ENCODE results near the gene TSPAN10. TPM values are rescaled to one million over a fixed set of nuclear protein-coding genes. Genes with fewer than 3 reads are reported as not detected.

The TSPAN10 gene
- total and polyA plus RNA-seq, 8 donors: 0.24 to 2.2 (median 1.2) TPM

GRCh38 chr17:81697261-81698044, 60.5 kb downstream of the TSPAN10 start:
- Histone ChIP-seq H3K4me3 (no peak overlapping the region), H3K9me3 (no peaks in the 10 kb centered on the region), H3K27ac (no peak overlapping the region), H3K27me3 (no peaks in the 10 kb centered on the region), H3K4me1 (peaks cover 5 to 14% (median 5%) of the 10 kb centered on the region in 3 donors), H3K36me3 (peaks cover under 1 to 50% (median 30%) of the 10 kb centered on the region in 3 donors)
- ATAC-seq (no peak), FAIRE-seq (no peak), DNase-seq (no peak)
- TF ChIP-seq CTCF (IDR thresholded peaks at IDR 0.05): no peak
- intact Hi-C loops (cut with DNase I): no loop called here
- 87 to 92% methylated on average over 25 of the region's 25 CpGs for WGBS, 2 donors

Small RNAs within 50 kb of the gene (microRNA-seq; reads per million reads assigned to microRNA genes)
- gene MIR6786: 0 to 0.29 reads per million in 2 donors

Other genes with a start within 250 kb of the TSPAN10 start
- gene BAHCC1, start 241.7 kb upstream of the TSPAN10 start, total RNA-seq: 10 to 100 TPM in 2 of 6 donors, 1 to 10 TPM in 4; 8.0 to 11.5 (median 9.6) TPM
- 10 to 100 TPM; 11.4 to 24.1 TPM for gene BAHCC1, start 241.7 kb upstream of the TSPAN10 start, polyA plus RNA-seq
- gene ACTG1, start 124.4 kb upstream of the TSPAN10 start, total RNA-seq: 1,000 to 10,000 TPM; 1,458 to 2,872 (median 2,024) TPM
- 1,000 to 10,000 TPM in 1 of 2 donors, 100 to 1,000 TPM in 1; 889 to 1,003 TPM for gene ACTG1, start 124.4 kb upstream of the TSPAN10 start, polyA plus RNA-seq
- gene FSCN2, start 108.8 kb upstream of the TSPAN10 start, total RNA-seq: 10 to 100 TPM in 4 of 6 donors, 1 to 10 TPM in 2; 7.9 to 11.9 (median 10.7) TPM
- 10 to 100 TPM in 1 of 2 donors, 1 to 10 TPM in 1; 2.5 to 15.3 TPM for gene FSCN2, start 108.8 kb upstream of the TSPAN10 start, polyA plus RNA-seq
- gene FAAP100, start 84.8 kb upstream of the TSPAN10 start, total RNA-seq: 10 to 100 TPM in 5 of 6 donors, 1 to 10 TPM in 1; 9.4 to 17.5 (median 12.2) TPM
- gene FAAP100, start 84.8 kb upstream of the TSPAN10 start, polyA plus RNA-seq: 10 to 100 TPM; 40.0 to 66.0 TPM
- 10 to 100 TPM; 32.8 to 54.8 (median 36.4) TPM for gene NPLOC4, start 84 bp upstream of the TSPAN10 start, total RNA-seq
- gene NPLOC4, start 84 bp upstream of the TSPAN10 start, polyA plus RNA-seq: 10 to 100 TPM; 32.5 to 34.8 TPM
- under 1 TPM in 2 of 6 donors, not detected in 4; 0.31 to 0.37 TPM for gene PDE6G, start 19.3 kb downstream of the TSPAN10 start, total RNA-seq
- under 1 TPM; 0.47 to 0.49 TPM for gene PDE6G, start 19.3 kb downstream of the TSPAN10 start, polyA plus RNA-seq
- gene OXLD1, start 29.4 kb downstream of the TSPAN10 start, total RNA-seq: 10 to 100 TPM in 5 of 6 donors, 1 to 10 TPM in 1; 9.4 to 19.6 (median 13.8) TPM
- 10 to 100 TPM; 48.2 to 57.2 TPM for gene OXLD1, start 29.4 kb downstream of the TSPAN10 start, polyA plus RNA-seq
- gene CCDC137, start 29.5 kb downstream of the TSPAN10 start, total RNA-seq: 10 to 100 TPM in 1 of 6 donors, 1 to 10 TPM in 5; 2.9 to 11.0 (median 5.6) TPM
- 10 to 100 TPM; 12.5 to 50.4 TPM for gene CCDC137, start 29.5 kb downstream of the TSPAN10 start, polyA plus RNA-seq
- 10 to 100 TPM; 10.5 to 18.3 (median 13.1) TPM for gene ARL16, start 46.6 kb downstream of the TSPAN10 start, total RNA-seq
- gene ARL16, start 46.6 kb downstream of the TSPAN10 start, polyA plus RNA-seq: 100 to 1,000 TPM; 102 to 119 TPM
- 10 to 100 TPM; 39.3 to 56.6 (median 43.0) TPM for gene HGS, start 46.8 kb downstream of the TSPAN10 start, total RNA-seq
- gene HGS, start 46.8 kb downstream of the TSPAN10 start, polyA plus RNA-seq: 100 to 1,000 TPM; 135 to 174 TPM
- 10 to 100 TPM; 18.1 to 46.6 (median 23.7) TPM for gene MRPL12, start 66.2 kb downstream of the TSPAN10 start, total RNA-seq
- gene MRPL12, start 66.2 kb downstream of the TSPAN10 start, polyA plus RNA-seq: 10 to 100 TPM; 48.8 to 98.7 TPM
- 10 to 100 TPM; 12.0 to 40.1 (median 17.3) TPM for gene SLC25A10, start 75.1 kb downstream of the TSPAN10 start, total RNA-seq
- gene SLC25A10, start 75.1 kb downstream of the TSPAN10 start, polyA plus RNA-seq: 10 to 100 TPM; 34.6 to 55.8 TPM
- 1 to 10 TPM in 2 of 6 donors, under 1 TPM in 3, not detected in 1; 0.28 to 2.1 (median 0.79) TPM for gene GCGR, start 167.0 kb downstream of the TSPAN10 start, total RNA-seq
- gene GCGR, start 167.0 kb downstream of the TSPAN10 start, polyA plus RNA-seq: 10 to 100 TPM in 1 of 2 donors, 1 to 10 TPM in 1; 7.3 to 22.7 TPM
- gene MCRIP1, start 196.1 kb downstream of the TSPAN10 start, total RNA-seq: 10 to 100 TPM; 28.9 to 64.0 (median 50.2) TPM
- 100 to 1,000 TPM; 133 to 203 TPM for gene MCRIP1, start 196.1 kb downstream of the TSPAN10 start, polyA plus RNA-seq
- under 1 TPM in 1 of 6 donors, not detected in 5; 0.19 TPM for gene PPP1R27, start 197.9 kb downstream of the TSPAN10 start, total RNA-seq
- gene PPP1R27, start 197.9 kb downstream of the TSPAN10 start, polyA plus RNA-seq: 1 to 10 TPM; 1.1 to 1.5 TPM
- 1,000 to 10,000 TPM; 1,057 to 2,130 (median 1,556) TPM for gene P4HB, start 223.3 kb downstream of the TSPAN10 start, total RNA-seq
- gene P4HB, start 223.3 kb downstream of the TSPAN10 start, polyA plus RNA-seq: 1,000 to 10,000 TPM in 1 of 2 donors, 100 to 1,000 TPM in 1; 876 to 1,399 TPM
- 100 to 1,000 TPM in 5 of 6 donors, 10 to 100 TPM in 1; 99.5 to 170 (median 160) TPM for gene ARHGDIA, start 234.1 kb downstream of the TSPAN10 start, total RNA-seq
- gene ARHGDIA, start 234.1 kb downstream of the TSPAN10 start, polyA plus RNA-seq: 100 to 1,000 TPM; 157 to 225 TPM

Measured in pancreas (tissue), 10 donors.